Activated T-cell treated with anti-CD3 and anti-CD28 coated beads for 24 hours (primary cell): Measurements from ENCODE around the gene ACTR3.

ENCODE experiments used
- DNase-seq: peaks from one replicate; pipeline ENCODE4 v3.0.0-alpha.2; 2020; ENCODE audit warnings: low read depth

Gene ACTR3

DNA sequence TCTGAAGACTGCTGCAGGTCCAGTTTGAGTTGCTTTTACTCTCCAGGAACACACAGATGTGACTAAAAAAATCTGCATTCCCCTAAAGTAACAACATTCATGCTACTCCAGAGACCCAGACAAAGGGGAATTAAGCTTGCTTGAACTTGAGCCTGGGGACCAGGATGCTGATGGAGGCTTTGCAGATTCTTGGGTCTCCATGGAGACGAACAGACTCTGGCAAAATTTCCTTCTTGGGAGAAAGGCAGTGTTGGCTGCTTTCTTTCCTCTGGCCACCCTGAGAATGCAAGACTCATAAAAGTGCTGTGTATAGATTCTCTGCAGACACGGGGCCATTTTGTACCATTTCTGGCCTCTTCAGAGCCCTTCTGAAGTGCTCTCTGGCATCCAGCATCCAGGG is 112.0 kb downstream of the ACTR3 start:
- no peak for DNase-seq

DNA sequence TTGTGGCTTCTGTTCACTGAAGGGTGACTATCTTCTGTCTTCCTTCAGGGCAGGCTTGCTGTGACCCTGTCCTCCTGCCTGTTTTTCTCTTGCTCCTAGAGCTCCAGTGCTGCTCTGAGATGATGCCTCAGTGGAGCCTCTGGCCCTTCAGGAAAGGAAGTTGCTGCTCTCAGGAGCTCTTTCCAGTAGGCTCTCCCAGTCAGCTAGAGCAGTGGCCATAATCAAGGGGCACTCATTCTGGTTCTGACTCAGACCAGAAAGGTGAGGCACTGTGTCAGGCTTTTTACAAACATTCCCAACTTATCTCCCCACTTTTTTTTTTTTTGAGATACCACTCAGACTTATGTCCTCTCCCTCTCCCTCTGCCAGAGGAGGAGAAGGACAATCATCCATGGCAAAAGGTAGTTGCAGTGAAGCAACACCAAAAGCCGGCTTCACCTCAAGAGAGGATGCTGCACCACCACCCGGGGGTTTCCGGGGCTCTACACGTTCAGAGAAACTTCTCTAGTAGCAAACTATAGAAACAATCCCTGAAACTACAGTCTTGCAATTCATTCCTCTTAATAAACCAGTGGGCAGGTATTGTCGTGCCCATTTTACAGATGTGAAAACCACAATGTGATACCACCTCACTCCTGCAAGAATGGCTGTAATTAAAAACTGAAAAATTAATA is 115.4 kb downstream of the ACTR3 start:
- DNase-seq = no peak

DNA sequence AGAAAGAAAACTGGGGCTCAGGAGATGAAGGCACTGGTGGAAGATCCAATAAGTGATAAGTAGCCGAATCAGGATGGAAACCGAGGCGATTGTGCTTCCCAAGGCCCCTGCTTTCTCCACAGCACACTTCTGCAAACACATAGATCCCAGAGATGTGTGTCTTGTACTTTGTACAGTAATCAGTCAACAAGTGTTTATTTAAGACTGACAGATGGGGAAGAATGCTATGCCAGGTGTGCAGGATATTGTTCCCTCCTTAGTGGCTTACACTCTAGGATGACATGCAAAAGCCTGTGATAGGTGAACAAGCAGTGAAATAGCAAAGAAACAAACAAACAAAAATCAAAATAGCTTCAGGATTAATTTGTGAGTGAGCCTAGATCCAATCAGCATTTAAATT is 116.6 kb downstream of the ACTR3 start:
- DNase-seq = no peak

DNA sequence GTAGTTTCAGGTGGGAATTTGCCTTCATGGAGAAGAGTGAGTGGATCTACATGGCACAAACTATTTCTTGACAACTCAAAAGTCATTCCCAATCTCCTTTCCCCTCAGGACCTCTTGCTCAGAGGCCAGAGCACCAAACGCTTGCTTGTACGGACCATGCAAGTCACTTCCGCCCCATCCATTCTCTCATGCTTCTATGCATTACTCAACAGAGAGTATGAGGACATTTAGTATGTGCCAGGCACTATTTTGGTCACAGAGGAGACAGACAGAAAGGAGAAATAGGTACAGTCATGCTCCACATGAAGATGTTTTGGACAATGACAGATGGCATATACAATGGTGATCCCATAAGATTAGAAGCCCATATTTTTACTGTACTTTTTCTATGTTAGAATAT is 117.5 kb downstream of the ACTR3 start:
- DNase-seq = no peak

DNA sequence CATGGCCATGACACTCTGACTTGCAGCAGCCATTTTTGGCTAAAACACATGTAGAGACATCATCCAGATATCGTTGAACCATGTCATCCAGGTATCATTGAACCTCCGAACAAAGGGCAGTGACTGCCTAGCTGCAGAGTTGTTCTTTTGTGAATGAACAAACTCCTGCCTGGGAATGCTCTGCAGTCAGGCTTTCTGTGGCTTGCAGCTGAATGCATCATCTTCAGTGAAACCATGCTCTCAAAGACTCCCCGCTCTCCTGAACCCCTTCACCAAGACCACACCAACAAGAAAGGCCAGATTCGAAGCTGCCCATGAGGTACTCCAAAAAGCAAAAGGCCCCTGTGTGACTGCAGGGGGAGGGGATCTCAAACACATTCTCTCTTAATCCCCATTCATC is 118.8 kb downstream of the ACTR3 start:
- no peak for DNase-seq

- DNase-seq = no peak
Observed at GRCh38 chr2:114009205-114009944, 119.5 kb downstream of the ACTR3 start.

DNA sequence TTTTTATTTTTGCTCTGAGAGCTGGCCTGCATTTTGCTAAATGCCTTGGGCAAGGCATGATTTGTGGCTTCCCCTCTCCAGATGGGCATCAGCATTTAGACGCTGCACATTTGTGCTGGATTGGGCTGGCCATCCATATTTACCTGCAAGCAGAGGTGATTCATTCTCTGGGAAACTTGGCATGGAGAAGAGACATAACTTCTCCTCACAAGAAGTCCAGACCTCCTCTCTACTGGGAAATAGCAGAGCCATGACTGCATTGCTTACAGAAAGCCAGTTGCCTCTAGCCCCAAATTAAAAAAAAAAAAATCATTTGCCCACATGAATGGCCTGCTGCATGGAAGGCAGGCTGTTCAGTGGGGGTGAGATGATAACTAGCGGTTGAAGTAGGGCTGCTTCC is 120.1 kb downstream of the ACTR3 start:
- DNase-seq = no peak

- DNase-seq = no peak
Observed at GRCh38 chr2:114011713-114012112, 121.8 kb downstream of the ACTR3 start.
